ENCODE measurements around the gene RTN4RL1.

DNA sequence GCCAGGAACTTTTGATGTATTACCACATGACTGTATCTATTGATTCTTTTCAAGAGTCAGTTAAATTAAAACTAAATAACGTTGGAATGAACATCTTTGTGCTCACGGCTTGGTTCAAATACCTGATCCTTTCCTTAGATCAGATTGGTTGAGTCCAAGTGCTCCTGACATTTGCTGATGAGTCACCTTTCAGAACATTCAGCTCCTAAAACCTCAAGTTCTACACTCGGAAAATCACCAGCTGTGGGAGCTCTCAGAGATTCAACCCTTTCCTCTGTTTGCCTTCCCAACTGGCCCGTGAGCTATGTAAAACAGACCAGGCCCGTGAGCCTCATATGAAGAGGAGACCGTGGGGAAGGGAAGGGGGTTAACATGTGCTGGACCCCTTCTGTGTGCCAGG lies 68.1 kb downstream of the RTN4RL1 start:
- TF ChIP-seq, protein P1, sequence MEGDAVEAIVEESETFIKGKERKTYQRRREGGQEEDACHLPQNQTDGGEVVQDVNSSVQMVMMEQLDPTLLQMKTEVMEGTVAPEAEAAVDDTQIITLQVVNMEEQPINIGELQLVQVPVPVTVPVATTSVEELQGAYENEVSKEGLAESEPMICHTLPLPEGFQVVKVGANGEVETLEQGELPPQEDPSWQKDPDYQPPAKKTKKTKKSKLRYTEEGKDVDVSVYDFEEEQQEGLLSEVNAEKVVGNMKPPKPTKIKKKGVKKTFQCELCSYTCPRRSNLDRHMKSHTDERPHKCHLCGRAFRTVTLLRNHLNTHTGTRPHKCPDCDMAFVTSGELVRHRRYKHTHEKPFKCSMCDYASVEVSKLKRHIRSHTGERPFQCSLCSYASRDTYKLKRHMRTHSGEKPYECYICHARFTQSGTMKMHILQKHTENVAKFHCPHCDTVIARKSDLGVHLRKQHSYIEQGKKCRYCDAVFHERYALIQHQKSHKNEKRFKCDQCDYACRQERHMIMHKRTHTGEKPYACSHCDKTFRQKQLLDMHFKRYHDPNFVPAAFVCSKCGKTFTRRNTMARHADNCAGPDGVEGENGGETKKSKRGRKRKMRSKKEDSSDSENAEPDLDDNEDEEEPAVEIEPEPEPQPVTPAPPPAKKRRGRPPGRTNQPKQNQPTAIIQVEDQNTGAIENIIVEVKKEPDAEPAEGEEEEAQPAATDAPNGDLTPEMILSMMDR (conservative IDR thresholded peaks at IDR 0.05; ENCODE audit: low read length), result no peak
- no peak for TF ChIP-seq EZH2phosphoT487 (IDR thresholded peaks at IDR 0.05; ENCODE audit: borderline replicate concordance)

All from Loucy (cell line).